HTERT RPE-1 (cell line): ENCODE results near the gene COCH.
"Not testable (repeated sequence)": the region's sequence is repeated elsewhere in the genome, so short reads cannot be mapped to it uniquely, and the experiment has no call there.

Source experiments
- in situ Hi-C: fragments of 300-500 bp; cut with MboI; formaldehyde crosslinking; loops from 4 replicates; pipeline ENCODE4 v1.14.3; 2020; ENCODE audit warnings: low sequenced_read_pairs

The COCH gene

GRCh38 chr14:30874999-30875787, 834 bp downstream of the COCH start:
- in situ Hi-C loops = no loop called here

GRCh38 chr14:30875788-30876053, 1.4 kb downstream of the COCH start:
- in situ Hi-C loops = no loop called here

DNA sequence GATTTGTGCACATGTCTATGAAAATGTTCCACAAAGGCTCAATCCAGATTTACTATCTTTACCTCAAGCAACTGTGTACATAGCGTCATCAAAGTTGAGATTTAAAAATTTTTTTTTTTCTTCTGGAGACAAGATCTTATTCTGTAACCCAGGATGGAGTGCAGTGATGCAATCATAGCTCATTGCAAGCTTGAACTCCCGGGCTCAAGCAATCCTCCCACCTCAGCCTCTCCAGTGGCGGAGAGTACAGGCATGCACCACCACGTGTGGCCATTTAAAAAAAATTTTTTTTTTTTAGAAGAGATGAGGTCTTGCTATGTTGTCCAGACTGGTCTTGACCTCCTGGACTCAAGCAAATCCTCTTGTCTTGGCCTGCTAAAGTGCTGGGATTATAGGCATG, 2.3 kb downstream of the COCH start:
- in situ Hi-C loops = no loop called here

DNA sequence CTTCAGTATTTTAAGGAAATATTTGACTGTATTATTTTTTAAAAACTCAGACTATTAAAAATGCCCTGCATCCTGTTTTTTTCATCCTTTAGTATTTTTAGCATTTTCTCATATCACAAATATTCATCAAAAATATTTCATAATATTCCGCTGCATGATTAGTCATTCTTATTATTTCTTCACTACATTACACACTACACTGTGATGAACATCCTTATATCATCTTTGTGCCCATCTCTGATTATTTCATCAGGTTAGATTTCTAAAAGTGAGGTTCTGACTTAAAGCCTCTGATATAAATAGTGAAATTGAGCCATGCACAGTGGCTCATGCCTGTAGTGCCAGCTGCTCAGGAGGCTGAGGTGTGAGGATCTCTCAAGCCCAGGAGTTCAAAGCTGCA, 8.1 kb downstream of the COCH start:
- in situ Hi-C loops = no loop called here

DNA sequence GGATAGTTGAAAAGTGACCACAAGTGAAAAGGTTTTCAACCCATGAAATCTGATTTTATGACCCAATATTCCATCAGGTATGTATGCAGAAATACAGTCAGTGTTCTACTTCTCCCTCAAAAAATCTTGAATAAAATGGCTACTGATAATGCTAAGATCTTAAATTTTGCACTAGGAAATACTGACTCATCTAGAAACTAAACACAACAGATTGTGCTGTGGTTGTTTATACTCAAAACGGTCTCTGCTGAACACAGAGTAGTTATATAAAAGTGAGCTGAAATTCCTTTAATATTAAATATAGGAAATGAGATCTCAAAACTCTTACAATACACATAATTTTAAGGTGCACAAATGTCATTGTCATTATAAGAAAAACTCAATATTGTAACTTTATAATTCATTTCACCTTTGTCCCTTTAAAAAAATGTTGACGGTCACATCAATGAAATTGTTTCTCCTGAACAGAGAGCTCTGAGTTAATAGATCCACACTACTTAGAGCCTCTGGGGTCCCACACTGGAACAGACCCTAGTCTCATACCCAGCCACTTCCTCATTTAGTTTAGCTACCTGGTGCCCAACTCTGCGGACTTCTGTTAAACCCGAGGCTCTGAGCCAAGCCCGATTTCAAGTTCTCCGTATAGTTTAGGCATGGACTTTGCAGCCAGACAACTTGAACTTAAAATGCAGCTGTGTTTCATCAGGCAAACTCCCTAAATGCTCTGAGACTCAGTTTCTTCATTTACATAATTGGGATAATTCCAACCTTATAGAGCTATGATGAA, 9.3 kb downstream of the COCH start:
- in situ Hi-C loops = no loop called here

DNA sequence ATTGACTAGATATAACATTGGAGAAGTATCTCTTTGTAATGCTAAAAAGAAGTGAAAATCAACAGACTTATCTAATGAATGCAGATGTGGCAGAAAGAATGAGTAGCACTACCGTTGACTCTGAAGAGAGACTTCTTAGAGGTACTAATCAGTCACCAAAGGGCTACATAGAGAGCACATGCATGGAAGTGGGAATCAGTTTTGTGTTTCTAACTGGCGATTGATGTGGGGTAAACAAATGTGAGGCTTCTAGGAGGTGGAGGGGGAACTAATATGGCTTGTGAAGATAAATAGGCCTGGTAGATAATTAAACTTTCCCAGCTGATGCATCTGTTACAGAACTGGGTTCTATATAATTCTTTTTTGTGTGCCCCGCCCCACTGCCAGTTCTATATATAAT, 10.5 kb downstream of the COCH start:
- in situ Hi-C loops = no loop called here

DNA sequence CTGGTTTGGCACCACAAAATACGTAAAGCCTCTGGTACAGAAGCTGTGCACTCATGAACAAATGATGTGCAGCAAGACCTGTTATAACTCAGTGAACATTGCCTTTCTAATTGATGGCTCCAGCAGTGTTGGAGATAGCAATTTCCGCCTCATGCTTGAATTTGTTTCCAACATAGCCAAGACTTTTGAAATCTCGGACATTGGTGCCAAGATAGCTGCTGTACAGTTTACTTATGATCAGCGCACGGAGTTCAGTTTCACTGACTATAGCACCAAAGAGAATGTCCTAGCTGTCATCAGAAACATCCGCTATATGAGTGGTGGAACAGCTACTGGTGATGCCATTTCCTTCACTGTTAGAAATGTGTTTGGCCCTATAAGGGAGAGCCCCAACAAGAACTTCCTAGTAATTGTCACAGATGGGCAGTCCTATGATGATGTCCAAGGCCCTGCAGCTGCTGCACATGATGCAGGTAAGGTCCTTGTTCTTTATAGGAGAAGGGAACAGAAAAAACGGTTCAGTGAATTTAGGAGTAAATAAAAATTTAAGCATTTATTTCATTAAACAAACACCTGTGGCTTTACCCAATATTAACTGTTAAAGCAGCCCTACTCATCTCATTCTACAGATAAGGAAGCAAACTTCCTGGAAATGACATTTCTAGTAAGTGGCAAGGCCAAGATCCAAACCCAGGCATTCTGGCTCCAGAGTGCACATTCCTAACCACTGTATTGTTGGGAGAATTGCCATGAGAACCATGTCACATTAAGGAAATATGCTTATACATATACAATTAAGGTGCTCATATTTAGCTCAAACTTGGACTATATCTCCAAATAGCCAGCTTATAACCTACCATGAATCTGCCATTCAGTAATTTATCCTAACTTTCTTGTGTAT, 11.7 kb downstream of the COCH start:
- in situ Hi-C loops = no loop called here

- in situ Hi-C loops = no loop called here
Measured at GRCh38 chr14:30888480-30889243, 14.3 kb downstream of the COCH start.

DNA sequence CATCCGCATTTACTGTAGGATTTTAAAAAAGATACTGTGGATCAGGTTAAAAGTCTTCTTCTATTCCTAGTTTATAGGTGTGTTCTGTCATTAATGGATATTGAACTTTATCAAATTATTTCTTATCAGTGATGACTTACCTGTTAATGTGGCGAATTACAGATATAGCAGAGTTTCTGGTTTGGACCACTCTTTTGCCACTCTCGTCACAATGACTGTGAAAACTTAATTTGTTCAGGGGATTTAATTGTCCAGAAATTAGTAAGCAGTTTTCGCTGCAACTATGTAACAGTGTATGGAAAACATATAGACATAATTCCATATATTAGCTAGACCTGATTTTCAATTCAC, 14.9 kb downstream of the COCH start:
- in situ Hi-C loops = no loop called here

- in situ Hi-C loops = no loop called here
Measured at GRCh38 chr14:30893819-30894218, 19.5 kb downstream of the COCH start.

DNA sequence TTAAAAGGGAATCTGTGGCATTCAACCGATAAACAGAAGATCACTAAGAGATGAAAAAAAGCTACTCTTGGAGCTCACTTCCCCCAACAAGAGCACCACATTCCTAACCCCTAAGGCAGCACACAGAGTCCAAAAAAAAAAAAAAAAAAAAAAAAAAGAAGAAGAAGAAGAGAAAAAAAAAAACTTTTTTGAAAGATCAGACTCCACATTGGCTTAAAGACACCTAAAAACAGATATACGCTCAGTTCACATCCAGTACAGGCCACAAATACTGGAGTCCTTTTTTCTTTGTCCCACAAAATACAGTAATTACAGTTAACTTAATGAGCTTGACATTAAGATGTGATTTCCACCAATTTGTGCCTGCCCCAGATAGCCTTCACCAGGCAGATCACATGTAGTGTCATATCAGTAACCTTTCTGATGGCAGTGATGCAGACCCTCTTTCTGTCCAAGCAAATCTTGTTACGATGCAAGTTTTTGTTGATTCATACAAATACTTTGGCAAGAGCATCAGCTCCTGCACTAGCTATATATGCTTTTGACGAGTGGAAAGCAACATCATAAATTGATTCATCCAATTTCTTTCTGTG, 20.7 kb downstream of the COCH start:
- in situ Hi-C loops = no loop called here

DNA sequence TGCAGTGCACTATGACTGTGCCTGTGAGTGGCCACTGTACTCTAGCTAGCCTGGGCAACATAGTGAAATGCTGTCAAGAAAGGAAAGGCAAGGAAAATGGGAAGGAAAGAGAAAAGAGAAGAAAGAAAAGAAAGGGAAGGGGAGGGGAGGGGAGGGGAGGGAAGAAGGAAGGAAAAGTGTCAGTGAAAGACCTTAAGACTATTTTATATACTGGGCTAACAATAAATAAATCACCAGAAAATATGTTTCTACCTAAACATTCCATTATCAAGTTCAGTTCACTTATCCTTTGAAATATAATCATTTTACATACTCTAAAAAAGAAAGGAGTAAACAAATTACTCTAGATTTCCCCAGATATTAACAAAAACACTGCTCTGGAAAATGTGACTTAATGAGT, 22.1 kb downstream of the COCH start:
- in situ Hi-C loops = no loop called here

- in situ Hi-C loops = not testable (repeated sequence)
Measured at GRCh38 chr14:30897121-30897520, 22.8 kb downstream of the COCH start.

DNA sequence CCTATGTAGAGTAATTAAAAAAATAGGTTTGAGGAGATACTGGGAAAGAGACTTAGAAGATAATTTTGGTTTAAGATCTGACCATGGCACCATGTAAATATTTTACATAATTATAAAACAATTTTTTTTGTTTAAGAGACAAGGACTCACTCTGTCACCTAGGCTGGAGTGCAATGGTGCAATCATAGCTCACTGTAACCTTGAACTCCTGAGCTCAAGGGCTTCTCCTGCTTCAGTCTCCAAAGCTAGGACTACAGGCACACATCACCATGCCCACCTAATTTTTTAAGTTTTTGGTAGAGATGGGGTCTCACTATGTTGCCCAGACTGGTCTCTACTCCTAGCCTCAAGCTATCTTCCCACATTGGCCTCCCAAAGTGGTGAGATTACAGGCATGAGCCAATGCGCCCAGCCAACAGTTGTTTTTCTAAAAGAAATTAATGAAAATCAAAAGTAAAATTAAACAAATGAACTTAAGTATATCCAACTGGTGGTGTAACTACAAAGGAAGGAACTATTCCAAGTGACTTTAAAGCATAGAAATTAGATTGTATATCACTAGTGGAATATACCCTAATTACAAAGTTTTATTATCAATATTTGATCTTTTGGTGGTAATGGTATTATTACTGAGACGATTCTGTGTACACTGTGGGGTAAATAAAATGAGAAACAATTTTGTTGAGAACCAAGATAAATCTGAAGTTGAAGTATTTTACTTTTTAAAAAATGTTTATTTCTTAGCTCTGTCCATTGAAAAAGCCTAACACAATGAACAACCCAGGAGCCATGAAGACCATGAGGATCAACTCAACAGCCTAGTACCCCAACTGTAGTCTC, 29.1 kb downstream of the COCH start:
- in situ Hi-C loops = no loop called here

DNA sequence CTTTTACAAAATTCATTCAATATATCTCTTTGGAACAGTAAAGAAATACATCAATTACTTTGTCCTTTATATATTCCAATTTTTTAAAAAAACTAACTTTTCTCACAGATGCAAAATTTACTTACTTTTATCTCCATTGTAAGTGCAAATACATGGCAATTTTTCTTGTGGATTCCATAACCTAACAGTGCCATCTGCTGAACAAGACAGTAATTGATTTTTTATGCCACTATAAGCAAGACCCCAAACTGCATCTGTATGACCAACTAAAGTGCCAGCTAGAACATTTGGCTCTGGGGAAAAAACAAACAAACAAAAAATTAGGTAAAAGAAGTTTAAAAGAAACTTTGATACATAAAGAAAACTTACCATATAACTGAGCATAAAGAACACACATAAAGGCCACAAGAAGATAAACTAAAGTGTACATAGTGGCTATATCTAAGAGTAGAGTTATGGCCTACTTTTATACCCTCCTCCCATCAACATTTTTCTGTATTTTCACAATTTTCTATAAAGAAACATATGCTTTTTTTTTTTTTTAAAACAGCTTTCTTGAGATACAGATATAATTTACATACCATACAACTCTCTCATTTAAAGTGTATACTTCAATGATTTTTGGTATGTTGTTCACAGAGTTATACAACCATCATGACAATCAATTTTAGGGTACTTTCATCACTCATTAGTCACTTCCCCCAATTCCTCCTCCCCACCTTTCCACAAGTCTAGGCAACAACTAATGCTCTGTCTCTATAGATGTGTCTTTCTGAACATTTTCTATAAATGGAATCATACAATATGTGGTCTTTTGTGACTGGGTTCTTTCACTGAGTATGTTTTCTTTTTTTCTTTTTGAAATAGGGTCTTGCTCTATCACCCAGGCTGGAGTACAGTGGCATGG, 32.6 kb downstream of the COCH start:
- in situ Hi-C loops = no loop called here

DNA sequence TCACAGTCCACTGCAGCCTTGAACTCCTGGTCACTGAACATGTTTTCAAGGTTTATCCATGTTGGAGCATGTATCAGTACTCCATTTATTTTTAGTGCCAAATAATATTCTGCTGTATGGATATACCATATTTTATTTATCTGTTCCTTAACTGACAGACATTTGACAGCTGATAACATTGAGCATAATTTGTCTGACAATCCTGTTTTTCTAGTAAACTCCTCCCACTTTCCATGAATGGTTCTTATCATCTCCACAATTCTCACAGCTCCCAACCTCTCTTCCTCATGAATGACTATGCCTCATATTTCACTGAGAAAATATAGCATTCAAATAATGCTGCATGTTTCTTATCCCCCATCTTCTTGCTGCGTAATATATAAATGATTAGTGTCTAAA, 33.3 kb downstream of the COCH start:
- in situ Hi-C loops = no loop called here

DNA sequence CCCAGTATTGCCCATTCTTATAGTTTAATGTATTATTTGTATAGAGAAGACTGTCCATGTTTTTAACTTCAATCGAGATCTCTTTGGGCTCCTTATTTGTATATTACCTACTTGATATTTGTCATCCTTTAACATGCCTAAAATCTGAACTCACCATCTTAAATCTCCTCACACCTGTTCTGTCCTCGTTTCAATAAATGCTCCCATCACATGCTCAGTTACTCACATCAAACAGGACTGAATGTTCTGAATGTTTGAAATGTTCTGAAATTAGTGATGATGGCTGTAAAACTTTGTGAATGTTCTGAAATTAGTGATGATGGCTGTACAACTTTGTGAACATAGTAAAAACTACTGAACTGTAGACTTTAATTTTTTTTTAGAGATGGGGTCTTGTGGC, 34.5 kb downstream of the COCH start:
- in situ Hi-C loops = no loop called here

DNA sequence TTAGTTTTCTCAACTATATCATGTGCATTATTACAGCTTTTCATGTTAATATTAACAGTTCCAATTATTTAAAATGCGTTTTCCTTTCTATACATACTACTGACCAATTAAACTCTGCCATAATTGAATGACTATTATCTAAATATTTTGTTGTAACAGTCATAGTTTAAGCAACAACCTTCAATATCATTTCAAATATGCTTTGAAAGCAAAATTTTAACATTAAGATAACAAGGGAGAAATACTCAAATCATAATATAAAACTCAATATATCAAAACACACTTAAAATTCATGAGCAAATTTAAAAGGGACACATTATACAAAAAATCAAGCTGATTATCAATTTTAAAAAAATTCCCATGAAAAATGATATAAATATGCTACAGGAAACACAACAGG, 40.5 kb downstream of the COCH start:
- in situ Hi-C loops = no loop called here

GRCh38 chr14:30915596-30915995, 41.2 kb downstream of the COCH start:
- in situ Hi-C loops = no loop called here
